GM12801 (cell line): ENCODE results near the gene BANF1.

Source experiments
- TF ChIP-seq, protein P1 (sequence below): IDR thresholded peaks from one replicate; pipeline ENCODE4 v1.5.1; 2011; ENCODE audit warnings: control low read depth; ENCODE audit not compliant: insufficient read length; ENCODE audit errors: extremely low read depth

BANF1 gene

DNA sequence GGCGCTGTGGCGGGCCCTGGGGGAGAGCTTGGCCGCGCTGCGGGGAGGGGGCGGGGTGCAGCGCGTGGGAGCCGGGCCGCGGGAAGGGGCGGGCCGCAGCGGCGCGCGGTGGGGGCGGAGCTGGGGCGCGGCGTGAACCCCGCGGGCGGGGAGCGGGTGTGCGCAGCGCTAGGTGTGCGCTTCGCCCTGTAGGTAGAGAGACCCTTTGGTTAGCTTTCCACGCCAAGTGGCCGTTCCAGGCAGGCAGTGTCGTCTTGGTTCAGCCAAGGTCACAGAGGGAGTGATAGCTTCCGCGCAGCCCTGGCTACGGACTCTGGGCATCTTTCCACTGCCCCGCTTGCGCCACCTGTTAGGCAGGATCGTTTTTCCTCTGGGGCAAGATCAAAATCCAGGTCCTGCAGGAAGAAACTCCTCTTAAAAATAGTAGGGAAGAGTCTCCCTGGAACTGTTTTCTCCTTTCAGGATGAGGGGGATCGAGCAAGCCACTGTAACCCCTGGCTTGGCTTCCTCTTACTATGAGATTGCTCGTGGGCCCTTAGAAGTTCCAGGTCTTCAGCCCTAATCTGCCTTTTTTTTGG is 434 bp downstream of the BANF1 start:
- TF ChIP-seq, protein P1, sequence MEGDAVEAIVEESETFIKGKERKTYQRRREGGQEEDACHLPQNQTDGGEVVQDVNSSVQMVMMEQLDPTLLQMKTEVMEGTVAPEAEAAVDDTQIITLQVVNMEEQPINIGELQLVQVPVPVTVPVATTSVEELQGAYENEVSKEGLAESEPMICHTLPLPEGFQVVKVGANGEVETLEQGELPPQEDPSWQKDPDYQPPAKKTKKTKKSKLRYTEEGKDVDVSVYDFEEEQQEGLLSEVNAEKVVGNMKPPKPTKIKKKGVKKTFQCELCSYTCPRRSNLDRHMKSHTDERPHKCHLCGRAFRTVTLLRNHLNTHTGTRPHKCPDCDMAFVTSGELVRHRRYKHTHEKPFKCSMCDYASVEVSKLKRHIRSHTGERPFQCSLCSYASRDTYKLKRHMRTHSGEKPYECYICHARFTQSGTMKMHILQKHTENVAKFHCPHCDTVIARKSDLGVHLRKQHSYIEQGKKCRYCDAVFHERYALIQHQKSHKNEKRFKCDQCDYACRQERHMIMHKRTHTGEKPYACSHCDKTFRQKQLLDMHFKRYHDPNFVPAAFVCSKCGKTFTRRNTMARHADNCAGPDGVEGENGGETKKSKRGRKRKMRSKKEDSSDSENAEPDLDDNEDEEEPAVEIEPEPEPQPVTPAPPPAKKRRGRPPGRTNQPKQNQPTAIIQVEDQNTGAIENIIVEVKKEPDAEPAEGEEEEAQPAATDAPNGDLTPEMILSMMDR, result no peak

DNA sequence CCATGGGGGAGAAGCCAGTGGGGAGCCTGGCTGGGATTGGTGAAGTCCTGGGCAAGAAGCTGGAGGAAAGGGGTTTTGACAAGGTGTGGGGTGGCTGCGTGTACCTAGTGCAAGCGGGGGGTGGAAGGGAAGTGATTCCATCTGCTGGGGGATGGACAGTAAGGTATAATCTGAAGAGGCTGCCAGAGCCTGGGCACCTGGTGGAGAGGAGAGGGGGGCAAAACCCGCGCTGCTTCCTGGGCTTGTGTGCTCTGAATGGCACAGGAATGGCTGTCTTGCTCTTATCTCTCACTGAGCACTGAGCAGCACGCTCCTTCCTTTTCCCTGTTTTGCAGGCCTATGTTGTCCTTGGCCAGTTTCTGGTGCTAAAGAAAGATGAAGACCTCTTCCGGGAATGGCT is 988 bp downstream of the BANF1 start:
- TF ChIP-seq, protein P1, result no peak

DNA sequence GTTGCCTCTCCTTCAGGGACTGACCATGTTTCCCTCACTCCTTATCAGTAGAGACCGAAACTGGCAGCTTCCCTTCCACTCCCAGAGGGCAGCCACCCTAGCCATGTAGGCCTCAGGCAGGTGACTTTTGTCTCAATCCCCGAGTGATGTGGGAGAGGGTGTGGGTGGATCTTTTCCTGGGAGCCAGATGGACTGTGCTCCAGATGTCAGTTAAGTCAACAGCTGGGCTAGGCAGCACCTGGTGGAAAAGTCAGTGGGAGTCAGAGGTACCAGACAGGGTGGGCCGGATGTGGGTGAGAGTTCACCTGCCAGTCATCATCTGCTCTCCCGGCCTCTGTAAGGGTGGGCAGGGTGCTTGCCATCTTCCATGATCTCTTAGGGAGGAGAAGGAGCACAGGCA is 1.9 kb downstream of the BANF1 start:
- TF ChIP-seq, protein P1, result no peak

DNA sequence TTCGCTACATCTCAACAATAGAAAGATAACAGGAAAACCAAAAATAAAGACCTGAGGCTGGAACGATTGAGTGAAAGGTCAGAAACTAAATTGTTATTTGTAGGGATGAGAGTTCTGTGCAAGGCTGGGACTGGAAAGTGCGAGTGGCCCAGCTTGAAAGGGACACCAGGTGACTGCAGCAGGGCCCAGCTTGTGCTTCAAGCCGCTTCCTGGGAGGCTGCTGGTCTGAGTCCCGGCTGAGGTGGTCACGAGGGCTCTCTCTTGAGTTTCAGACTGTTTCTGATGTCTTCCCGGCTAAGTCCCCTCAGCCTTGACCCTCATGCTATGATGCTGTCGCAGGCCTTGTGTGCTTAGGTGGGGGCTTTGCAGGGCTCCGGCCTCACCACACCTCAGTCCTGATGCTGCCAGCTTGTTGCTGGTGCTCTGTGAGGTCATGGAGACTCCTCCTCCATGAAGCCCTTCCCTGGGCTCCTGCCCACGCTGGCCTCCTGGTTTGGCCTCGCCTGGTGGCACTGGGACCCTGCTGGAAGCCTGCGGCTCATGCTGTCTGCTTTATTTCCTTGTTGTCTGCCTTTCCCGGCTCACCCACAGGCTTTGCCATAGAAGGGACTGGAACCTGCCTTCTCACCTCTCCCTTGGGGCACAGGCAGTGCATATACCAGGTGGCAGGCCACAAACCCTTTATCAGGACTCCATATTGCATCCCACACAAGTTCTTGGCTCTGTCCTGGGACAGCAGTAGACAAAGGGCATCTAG is 4.0 kb downstream of the BANF1 start:
- TF ChIP-seq, protein P1, result no peak

DNA sequence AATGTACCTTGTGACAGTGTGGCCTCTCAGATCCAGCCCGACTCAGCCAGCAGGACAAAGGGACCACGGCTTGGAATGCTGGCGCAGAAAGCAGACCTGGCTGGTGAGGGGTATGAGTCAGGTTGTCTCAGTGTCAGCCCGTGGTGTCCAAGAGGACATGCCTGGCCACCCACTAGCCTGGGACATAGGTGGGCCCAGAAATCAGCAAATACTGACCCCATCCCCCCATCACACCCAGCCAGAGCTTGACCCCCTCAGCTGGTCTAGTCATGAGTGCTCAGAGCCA is 4.5 kb downstream of the BANF1 start:
- TF ChIP-seq, protein P1, result no peak

DNA sequence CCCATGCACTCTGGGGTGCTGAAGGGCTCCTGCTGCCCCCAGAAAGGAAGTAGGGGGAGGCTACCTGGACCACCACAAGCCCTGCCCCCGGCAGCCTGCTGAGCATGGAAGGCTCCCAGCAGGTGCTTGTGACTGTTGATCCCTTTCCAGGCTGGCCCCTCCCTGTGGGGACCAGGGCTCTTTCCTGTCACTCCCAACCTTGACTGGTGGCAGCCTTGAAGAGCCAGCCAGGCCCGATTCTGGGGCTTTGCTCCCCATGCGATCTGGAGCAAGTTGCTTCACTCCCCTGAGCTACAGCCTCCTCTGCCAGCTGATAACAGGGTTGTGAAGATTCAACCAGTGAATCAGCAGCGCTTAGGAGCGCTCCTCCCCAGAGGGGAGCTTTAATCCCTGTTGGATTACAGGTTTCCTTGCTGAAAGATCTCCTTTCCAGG is 4.9 kb downstream of the BANF1 start:
- TF ChIP-seq, protein P1, result no peak

DNA sequence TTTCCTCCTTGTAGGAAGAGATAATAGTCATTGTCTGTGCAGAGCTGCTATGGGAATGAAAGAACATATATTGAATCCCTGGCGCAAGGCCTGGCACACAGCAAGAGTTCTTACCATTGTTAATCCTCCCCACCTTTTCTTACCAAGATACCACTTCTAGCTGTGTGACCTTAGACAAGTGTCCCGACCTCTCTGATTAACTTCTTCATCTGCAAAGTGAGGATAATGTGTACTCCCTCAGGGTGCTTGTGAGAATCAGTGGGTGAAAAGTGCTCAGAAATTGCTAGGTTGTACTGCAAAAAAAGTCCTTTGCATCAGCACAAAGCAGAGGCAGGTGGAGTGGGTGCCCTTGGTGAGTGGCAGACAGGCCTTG is 5.8 kb downstream of the BANF1 start:
- TF ChIP-seq, protein P1, result no peak
